H1 (cell line): ENCODE data around the gene UBE2M. TPM values are rescaled to one million over a fixed set of nuclear protein-coding genes. Genes with fewer than 3 reads are reported as not detected.
A peak's percentile ranks its signal among the peaks of the same experiment; 100 is the strongest.

Experiments used
- CTCF ChIP-seq, 3 experiments: IDR thresholded peaks; 1 replicate in 2 of 3; 2 replicates in 1 of 3; pipeline versions ENCODE4 v1.5.1 to v1.6.1; 2011; ENCODE audit warnings: low read length in 3 of 3, mild to moderate bottlenecking in 3 of 3, inconsistent platforms in 2 of 3, low read depth in 1 of 3, moderate library complexity in 1 of 3; ENCODE audit not compliant: insufficient read depth in 1 of 3; ENCODE audit errors: control extremely low read depth in 1 of 3
- MAFK ChIP-seq: IDR thresholded peaks from 2 replicates; pipeline ENCODE4 v1.6.1; 2012; ENCODE audit warnings: low read depth, mild to moderate bottlenecking, improper control_type of control experiment, low read length
- polyA plus RNA-seq, 7 experiments: library from polyadenylated mRNA; depleted of rRNA in 3 of 7; stranded (reverse) in 5 of 7; unstranded in 2 of 7; fragments of >200 nt in 5 of 7; fragments of 200-250 nt in 2 of 7; gene quantifications; 1 replicate in 5 of 7; 2 replicates in 1 of 7; 4 replicates in 1 of 7; pipeline versions ENCODE4 v1.2.1 to v1.2.3, GENCODE V29; 2011 to 2013; ENCODE audit warnings: missing spikeins in 2 of 7, mixed read lengths in 2 of 7
- total RNA-seq: library from RNA; stranded (reverse); fragmentation: NEBNext Ultra II Directional; extraction: Animal tissue kit (Norgen Biotek cat#: 25700); gene quantifications from 2 replicates; pipeline ENCODE4 v1.2.1, GENCODE V29; 2021

Gene UBE2M
- total and polyA plus RNA-seq, 2 of the 8 experiments (the other 6 are each of a cell fraction or from before 2014, with no cell fraction given) = 93.8 to 114 TPM

- TF ChIP-seq CTCF (IDR thresholded peaks at IDR 0.05; ENCODE audit: control extremely low read depth in 1 of 3, insufficient read depth in 1 of 3, low read depth in 1 of 3, low read length in 3 of 3) (peak; percentile 76 to 89 (median 77)), MAFK (no peak; the same call in 1 of the 2 replicates)
Measured at GRCh38 chr19:58519087-58519354, 39.4 kb downstream of the UBE2M start (continued).
